MM.1S (cell line): ENCODE results near the gene SLC1A7.

Experiments
- EZH2 ChIP-seq: fragments of 300-600 bp; sonication (generic); optimal IDR thresholded peaks from 2 replicates; pipeline ENCODE3; 2017; ENCODE audit warnings: low read depth, mild to moderate bottlenecking, antibody characterized with exemption, low read length, mixed read lengths
- TF ChIP-seq, protein P1 (sequence below): fragments of 300-600 bp; sonication (generic); IDR thresholded peaks from 2 replicates; pipeline ENCODE4 v1.5.1; 2016; ENCODE audit warnings: antibody characterized with exemption, low read length, mixed read lengths

DNA sequence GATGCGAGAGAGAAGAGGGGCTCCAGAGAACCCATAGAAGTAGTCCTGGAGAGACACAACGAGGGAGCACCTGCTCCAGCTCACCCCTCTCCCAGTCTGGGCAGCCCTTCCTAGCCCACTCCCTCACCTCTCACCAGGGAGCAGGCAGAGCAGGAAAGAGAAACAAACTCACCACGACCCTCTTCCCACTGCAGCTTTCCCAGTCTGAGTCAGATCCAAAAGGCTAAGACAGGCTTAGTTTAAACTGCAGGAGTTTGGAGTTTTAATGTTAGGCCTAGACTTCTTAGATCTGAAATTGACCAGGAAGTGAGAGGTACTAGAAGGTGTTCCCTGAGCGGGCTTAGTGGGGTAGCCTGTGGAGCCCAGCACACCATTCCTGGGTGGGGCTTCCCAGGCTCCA, 29.6 kb downstream of the SLC1A7 start:
- TF ChIP-seq, protein P1, sequence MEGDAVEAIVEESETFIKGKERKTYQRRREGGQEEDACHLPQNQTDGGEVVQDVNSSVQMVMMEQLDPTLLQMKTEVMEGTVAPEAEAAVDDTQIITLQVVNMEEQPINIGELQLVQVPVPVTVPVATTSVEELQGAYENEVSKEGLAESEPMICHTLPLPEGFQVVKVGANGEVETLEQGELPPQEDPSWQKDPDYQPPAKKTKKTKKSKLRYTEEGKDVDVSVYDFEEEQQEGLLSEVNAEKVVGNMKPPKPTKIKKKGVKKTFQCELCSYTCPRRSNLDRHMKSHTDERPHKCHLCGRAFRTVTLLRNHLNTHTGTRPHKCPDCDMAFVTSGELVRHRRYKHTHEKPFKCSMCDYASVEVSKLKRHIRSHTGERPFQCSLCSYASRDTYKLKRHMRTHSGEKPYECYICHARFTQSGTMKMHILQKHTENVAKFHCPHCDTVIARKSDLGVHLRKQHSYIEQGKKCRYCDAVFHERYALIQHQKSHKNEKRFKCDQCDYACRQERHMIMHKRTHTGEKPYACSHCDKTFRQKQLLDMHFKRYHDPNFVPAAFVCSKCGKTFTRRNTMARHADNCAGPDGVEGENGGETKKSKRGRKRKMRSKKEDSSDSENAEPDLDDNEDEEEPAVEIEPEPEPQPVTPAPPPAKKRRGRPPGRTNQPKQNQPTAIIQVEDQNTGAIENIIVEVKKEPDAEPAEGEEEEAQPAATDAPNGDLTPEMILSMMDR, result no peak
- no peak for TF ChIP-seq EZH2
